Brain microvascular endothelial cell (primary cell): Measurements from ENCODE around the gene TOPORS.
A peak's percentile ranks its signal among the peaks of the same experiment; 100 is the strongest.

Source experiments
- DNase-seq: peaks from one replicate; pipeline ENCODE4 v3.0.0-alpha.2; 2020
- H3K27ac ChIP-seq: fragments of 250-450 bp; sonication (Bioruptor Pico); 2 replicates; pipeline ENCODE4 v1.5.1; 2020; ENCODE audit warnings: mild to moderate bottlenecking, moderate library complexity
- H3K27me3 ChIP-seq: fragments of 250-450 bp; sonication (Bioruptor Pico); replicated peaks from 2 replicates; pipeline ENCODE4 v1.5.1; 2020; ENCODE audit warnings: mild to moderate bottlenecking
- H3K36me3 ChIP-seq: fragments of 250-450 bp; sonication (Bioruptor Pico); replicated peaks from 2 replicates; pipeline ENCODE4 v1.5.1; 2020; ENCODE audit warnings: mild to moderate bottlenecking
- H3K4me3 ChIP-seq: 2 replicates; pipeline ENCODE4 v1.5.1; 2011; ENCODE audit warnings: low read depth, mild to moderate bottlenecking, control low read depth, low read length, moderate library complexity
- in situ Hi-C: cut with HindIII; loops from 2 replicates; pipeline ENCODE4 v1.10.0; 2017; ENCODE audit warnings: low sequenced_read_pairs, low pct_ligation_motif_present
- TF ChIP-seq, protein P1 (sequence below): IDR thresholded peaks from 2 replicates; pipeline ENCODE4 v1.5.1; 2011; ENCODE audit warnings: low read depth, mild to moderate bottlenecking, moderate library complexity, low read length, control low read depth, inconsistent platforms; ENCODE audit errors: missing control alignments

TOPORS gene

DNA sequence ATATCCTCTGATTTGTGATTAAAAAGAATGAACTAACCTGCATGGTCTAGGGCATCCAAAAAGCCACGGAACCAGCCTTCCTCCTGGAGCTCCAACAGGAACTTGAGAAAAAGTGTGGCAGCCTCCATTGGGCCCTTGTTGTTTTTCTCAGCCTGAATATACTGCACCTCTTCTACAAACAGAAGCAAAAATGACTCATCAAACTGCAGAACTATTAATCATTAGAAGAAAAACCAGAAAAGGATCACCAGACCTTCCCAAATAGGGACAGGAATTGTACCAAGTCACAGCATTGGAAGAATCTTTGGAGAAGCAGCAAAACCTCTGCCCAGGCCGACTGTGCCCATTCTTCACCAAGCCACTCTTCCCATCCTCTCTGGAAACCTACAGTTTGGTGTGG, 51.6 kb downstream of the TOPORS start:
- H3K36me3 ChIP-seq = peaks cover 19% of the 10 kb centered on the region
- peak; percentile 28 for DNase-seq
- no peak overlapping the region for H3K4me3 ChIP-seq
- in situ Hi-C loops = no loop called here
- H3K27me3 ChIP-seq = no peaks in the 10 kb centered on the region
- TF ChIP-seq, protein P1, sequence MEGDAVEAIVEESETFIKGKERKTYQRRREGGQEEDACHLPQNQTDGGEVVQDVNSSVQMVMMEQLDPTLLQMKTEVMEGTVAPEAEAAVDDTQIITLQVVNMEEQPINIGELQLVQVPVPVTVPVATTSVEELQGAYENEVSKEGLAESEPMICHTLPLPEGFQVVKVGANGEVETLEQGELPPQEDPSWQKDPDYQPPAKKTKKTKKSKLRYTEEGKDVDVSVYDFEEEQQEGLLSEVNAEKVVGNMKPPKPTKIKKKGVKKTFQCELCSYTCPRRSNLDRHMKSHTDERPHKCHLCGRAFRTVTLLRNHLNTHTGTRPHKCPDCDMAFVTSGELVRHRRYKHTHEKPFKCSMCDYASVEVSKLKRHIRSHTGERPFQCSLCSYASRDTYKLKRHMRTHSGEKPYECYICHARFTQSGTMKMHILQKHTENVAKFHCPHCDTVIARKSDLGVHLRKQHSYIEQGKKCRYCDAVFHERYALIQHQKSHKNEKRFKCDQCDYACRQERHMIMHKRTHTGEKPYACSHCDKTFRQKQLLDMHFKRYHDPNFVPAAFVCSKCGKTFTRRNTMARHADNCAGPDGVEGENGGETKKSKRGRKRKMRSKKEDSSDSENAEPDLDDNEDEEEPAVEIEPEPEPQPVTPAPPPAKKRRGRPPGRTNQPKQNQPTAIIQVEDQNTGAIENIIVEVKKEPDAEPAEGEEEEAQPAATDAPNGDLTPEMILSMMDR = no peak
- peak overlapping the region; percentile 63 for H3K27ac ChIP-seq

- H3K27me3 ChIP-seq = no peaks in the 10 kb centered on the region
- in situ Hi-C loops = no loop called here
- TF ChIP-seq, protein P1 = no peak
- DNase-seq = no peak
- H3K36me3 ChIP-seq = peaks cover 19% of the 10 kb centered on the region
- H3K4me3 ChIP-seq = no peak overlapping the region
- H3K27ac ChIP-seq = no peak overlapping the region
Observed at GRCh38 chr9:32497921-32498320, 54.5 kb downstream of the TOPORS start.

- H3K27ac ChIP-seq = no peak overlapping the region
Observed at GRCh38 chr9:32490601-32491000, 61.8 kb downstream of the TOPORS start.

More at GRCh38 chr9:32490601-32491000, 61.8 kb downstream of the TOPORS start:
- H3K4me3 ChIP-seq = no peak overlapping the region
- H3K27me3 ChIP-seq = no peaks in the 10 kb centered on the region
- no peak for DNase-seq
- H3K36me3 ChIP-seq = peaks cover 21% of the 10 kb centered on the region
- in situ Hi-C loops = no loop called here
- TF ChIP-seq, protein P1 = no peak
